ENCODE measurements around the gene RASSF1.

Gene RASSF1

GRCh38 chr3:50365080-50365841 lies 24.6 kb upstream of the RASSF1 start:
- DNase-seq: peak; percentile 95

- DNase-seq: no peak
Observed at GRCh38 chr3:50364573-50365079, 24.0 kb upstream of the RASSF1 start.

- DNase-seq: no peak
Observed at GRCh38 chr3:50359760-50360110, 19.1 kb upstream of the RASSF1 start.

DNA sequence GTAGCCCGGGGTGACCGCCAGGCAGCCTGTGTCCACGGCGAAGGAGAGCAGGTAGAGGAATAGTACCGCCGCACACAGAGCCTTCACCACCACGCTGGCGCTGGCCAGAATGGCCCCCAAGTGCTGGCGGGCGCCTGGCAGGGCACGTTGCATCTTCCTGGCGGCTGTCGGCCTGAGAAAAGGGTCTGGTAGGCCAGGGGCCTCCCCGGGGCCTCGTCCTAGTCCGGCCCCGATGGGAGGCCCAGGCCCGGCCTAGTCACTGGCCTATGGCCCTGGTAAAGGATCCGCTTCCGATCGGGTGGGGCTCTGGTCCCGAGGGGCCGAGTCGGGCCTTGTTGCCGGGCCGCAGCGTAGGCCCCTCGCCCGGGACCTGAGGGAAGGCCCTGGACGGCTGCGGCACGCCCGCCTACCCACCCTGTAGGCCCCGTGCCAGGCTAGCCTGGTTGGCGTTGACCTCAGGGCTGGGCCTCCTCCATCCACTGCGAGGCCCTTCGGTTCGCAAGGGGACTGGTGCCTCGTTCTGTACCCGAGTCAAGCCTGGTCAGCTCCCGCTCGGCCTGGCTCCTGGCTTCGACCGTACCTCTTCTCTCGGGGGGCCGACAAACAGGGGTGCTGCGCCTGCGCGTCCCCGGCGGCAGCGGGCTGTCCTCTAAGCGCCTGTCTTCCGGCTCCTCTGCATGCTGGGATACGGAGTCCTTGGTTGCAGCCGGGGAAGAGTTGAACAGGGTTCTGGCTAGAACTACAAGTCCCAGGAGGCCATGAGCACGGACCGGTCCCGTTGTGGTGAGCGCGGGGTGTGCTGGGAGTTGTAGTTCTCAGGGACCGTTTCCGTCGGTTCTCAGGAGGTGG lies 18.5 kb upstream of the RASSF1 start, which contains the start of gene TMEM115:
TMEM115 (minus strand) TSS at position 611 of the 849 bp plus-strand sequence; CDS start at position 153, 458 bp downstream.
- DNase-seq: peak; percentile 99

DNA sequence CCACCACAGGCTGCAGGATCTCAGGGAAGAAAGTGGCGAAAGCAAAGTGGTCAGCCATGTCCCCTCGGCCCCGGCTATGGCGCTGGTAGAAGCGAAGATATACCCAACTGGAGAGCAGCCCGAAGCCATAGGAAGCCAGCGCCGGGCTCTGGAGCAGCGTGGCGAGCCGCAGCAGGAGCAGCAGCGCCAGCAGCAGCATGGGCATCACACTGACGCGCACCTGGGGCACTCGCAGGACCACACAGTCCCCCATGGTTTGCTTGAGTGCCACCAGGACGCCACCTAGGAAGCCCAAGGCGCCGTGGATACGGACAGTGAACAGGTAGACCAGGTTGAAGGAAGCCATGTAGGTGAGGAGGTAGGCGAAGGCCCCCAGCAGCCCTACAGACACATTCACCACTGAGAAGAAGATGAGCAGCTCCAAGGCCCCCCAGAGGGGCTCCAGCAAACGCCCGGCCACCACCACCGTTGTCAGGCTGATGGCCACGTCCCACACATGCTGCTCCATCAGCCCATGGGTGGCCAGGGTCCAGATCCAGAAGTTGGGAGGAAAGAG lies 17.8 kb upstream of the RASSF1 start:
- no peak for DNase-seq

- DNase-seq: no peak
Observed at GRCh38 chr3:50357481-50357880, 16.8 kb upstream of the RASSF1 start.

GRCh38 chr3:50356553-50356952 lies 15.9 kb upstream of the RASSF1 start:
- DNase-seq: no peak

DNA sequence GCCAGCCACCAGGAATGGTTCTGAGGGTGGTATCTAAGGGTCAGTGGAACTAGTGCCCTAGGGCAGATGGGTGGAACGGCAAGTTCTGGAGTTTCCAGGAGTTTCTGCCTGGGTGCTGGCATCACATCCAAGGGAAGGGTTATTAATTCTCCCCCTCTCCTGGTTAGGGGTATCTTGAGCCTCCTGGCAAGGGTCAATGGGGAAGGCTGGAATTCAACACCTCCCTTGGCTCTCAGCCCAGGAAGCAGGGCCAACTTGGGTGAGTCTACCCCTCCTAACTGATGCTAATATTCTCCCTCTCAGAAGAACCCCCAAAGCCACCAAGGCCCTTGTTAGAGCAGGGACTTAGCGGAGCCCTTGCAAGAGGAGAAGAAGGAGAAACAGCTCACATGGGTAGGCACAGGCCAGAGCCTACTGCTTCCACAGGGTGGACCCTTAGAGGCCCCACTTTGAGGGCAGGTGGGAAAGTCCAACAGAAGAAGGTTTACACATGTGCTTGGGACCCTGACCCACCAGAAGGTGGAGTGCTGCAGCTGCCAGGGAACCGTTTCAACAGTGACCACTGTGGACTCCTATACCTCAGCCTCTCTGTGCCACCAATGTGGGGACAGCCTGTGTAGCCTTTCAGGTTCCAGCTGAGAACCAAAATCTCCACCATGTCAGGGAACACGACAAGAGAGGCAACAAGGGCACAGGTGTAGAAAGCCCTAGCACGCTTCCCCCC lies 15.4 kb upstream of the RASSF1 start:
- DNase-seq: no peak

GRCh38 chr3:50354850-50355249 lies 14.2 kb upstream of the RASSF1 start:
- no peak for DNase-seq

- DNase-seq: no peak
Observed at GRCh38 chr3:50354186-50354764, 13.6 kb upstream of the RASSF1 start.

DNA sequence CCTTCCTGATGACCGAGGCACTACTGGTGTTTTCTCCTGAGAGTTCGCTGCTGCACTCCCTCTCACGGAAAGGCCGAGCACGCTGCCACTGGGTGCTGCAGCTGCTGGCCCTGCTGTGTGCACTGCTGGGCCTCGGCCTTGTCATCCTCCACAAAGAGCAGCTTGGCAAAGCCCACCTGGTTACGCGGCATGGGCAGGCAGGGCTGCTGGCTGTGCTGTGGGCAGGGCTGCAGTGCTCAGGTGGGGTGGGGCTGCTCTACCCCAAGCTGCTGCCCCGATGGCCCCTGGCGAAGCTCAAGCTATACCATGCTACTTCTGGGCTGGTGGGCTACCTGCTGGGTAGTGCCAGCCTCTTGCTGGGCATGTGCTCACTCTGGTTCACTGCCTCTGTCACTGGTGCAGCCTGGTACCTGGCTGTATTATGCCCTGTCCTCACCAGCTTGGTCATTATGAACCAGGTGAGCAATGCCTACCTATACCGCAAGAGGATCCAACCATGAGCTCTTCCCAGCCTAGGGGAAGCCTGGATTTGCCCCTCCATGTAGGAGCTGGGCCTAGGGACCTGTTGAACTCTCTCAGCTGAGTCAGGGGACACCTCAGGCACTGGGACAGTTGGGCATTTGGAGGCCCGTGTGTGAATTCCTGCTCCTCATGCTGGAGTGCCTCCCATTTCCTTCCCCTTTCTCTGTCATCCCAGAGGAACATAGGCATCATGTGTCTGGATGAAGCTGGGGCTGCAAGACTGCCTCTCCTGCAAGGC lies 12.8 kb upstream of the RASSF1 start:
- no peak for DNase-seq

- DNase-seq: no peak
Observed at GRCh38 chr3:50352781-50353180, 12.1 kb upstream of the RASSF1 start.

GRCh38 chr3:50351323-50351697 lies 10.7 kb upstream of the RASSF1 start:
- no peak for DNase-seq

GRCh38 chr3:50350527-50351322 lies 10.1 kb upstream of the RASSF1 start, which contains the start of the genes CYB561D2 and NPRL2:
TSS of gene CYB561D2 (plus strand) at chr3:50350862. CDS start at chr3:50351434, 572 bp downstream.
TSS of gene NPRL2 (minus strand) at chr3:50350775. CDS start at chr3:50350652, 123 bp downstream.
- DNase-seq: peak; percentile 99

- DNase-seq: no peak
Observed at GRCh38 chr3:50350213-50350526, 9.5 kb upstream of the RASSF1 start.

DNA sequence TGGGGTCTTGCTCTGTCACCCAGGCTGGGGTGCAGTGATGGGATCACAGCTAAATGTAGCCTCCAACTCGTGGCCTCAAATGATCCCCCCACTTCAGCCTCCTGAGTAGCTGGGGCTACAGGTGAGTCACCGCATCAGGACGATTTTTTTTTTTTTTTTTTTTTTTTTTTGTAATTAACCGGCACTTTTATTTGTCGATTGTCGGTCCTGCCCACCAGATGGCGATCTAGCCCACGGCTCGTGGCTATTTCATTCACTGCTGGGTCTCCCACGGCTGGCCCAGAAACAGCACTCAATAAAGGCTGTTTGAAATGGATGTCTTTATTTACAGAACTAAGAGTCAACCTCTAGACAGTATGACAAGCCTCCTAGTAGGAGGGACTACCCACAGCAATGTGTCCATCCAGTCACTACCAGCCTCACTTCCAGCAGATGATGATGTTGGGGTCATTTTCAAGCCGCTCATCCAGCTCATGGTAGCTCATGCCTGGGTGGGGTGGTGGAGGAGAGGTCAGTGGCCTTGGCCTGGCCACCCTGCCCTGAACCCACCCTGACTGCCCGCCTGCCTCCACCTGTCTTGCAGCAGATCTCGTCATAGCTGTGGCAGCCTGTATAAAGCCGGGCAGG lies 6.7 kb upstream of the RASSF1 start:
- peak; percentile 76 for DNase-seq

DNA sequence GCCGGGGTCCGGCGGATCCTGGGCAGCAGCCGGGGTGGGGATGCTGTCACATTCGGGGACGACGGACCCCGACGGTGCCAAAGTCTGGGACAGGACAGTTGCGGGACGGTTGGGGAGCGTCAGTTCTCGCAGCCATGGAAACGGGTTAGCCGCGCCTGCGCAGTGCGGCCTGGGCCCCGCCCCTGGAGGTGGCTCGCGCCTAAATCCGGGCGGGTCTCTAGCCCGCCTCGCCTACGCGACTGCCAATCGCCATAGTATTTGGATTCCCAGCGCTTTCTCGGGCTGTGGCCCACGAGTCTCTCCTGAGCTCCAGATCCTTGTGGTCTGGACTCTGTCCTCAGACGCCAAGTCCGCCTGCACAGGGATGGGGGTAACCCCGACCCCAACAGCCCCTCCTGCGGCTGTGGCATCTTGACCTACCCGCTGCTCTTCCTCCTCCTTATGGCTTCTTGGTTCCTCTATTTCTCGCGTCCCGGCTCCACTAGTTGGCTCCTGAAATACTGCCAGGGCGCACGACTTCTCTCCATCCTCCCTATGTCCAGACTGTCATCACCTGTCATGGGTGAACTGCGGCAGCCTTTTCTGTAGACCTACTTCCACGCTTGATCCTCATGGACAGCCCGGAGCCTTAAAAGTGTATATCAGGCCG lies 5.1 kb upstream of the RASSF1 start, which contains the start of gene ZMYND10:
ZMYND10 (minus strand) TSS at position 147 of the 649 bp plus-strand sequence. CDS start 153 bp downstream, outside the sequence.
- DNase-seq: peak; percentile 87

GRCh38 chr3:50345008-50345407 lies 4.4 kb upstream of the RASSF1 start:
- no peak for DNase-seq

- DNase-seq: no peak
Observed at GRCh38 chr3:50342813-50343633, 2.4 kb upstream of the RASSF1 start.

Measured in activated CD4-positive, alpha-beta T cell treated with anti-CD3 and anti-CD28 coated beads, Interleukin-10, Interleukin-2, amounts not matched to agents 100 ng/mL and 50 ng/mL, durations not matched to agents 16 hours and 8 hours (primary cell).